ENCODE results near the gene SHISA7. TPM values are rescaled to one million over a fixed set of nuclear protein-coding genes. Genes with fewer than 3 reads are reported as not detected.
A peak's percentile ranks its signal among the peaks of the same experiment; 100 is the strongest.

Gene SHISA7
- total RNA-seq, result not detected

DNA sequence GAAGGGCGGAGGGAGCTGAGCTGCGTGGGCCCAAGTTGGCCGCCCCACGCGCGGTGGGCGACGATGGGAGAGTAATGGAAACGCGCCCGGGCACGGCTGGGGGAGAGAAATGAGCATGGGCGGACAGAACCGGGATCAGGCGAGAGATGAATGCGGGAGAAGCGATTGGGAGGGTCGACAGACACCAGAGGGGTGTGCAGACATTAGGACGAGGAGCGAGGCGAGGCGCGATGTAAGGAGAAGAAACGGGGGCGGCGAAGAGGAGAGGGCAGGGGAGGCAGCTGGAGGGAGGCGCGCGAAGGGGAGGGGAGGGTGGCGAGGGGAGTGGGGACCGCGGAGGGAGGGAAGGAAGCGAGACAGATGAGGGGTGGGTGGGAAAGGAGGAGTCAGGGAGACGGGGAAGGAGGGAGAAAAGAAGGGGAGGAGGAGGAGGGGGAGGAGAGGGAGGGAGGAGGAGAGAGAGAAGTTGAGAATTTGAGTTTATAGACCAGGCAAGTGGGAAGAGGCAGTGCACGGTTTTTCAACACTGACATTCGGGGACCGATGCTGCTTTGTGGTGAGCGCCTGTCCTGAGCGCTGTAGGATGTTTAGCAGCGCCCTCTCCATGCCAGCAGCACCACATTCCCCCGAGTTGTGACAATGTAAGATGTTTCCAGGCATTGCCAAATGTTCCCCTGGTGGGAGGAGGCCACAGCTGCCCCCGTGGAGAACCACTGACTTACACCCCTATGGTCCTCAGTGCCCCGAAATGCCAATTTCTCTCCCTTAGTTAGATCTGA, at the start of gene SHISA7:
SHISA7 (minus strand) TSS at position 256 of the 779 bp plus-strand sequence. CDS start 437 bp downstream, outside the sequence.
- no peak for DNase-seq

DNA sequence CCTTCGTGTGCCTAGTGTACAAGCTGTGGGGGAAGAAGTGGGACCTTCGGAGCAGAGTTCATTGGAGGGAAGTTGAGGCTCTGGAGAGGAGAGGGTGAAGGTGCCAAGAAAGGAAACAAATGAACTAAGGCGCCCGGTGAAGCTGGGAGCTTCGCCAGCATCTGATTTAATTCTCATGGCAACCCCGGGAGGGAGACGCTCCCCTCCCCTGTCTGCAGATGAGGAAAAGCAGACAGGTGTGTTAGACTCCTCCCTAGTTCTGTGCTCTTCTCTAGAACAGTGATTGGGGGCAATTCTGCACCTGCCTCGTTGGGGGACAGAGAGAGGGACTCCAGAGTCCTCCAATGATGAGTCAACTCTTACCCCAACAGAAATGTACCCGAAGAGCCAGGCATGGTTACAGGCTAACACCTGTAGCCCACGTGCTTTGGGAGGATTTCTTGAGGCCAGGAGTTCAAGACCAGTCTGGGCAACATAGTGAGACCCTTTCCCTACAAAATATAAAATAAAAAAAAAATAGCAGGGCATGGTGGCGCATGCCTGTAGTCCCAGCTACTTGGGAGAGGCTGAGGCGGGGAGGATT, 49.4 kb upstream of the SHISA7 start:
- no peak for DNase-seq

DNA sequence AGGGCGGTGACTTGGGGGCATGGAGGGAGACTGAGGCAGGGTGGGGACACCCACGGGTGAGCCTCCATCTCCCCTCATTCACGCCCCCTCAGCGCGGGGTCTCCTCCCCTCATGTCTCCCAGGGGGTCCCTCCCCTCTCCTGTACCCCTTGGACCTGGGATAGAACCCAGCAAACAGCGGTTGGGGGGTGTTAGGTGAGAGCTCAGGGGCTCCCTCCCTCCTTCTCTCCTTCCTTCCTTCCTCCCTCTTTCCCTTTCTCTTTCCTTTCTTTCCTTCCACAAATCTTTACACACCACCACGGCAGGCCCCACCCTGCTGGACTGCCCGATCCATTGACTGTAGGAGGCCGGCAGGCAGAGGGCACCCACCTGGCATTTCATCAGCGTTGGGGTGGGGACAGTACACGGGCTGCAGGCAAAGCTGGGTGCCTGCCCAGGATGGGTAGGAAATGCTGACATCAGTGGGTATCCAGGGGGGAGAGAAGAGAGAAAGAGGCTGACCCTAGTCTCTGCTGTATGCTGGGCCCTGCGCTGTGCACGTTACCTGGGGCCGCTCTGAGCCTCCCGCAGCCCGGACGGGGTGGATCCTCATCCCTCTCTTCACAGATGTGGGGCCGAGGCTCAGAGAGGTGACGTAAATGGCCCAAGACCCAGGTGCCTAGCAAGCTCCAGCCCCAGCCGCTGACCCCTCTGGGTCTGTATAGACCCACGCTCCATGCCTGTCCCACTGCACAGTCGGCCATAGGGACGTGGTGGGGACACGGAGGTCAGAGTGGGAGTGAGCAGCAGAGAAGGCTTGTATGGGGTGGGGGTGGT, 48.7 kb upstream of the SHISA7 start:
- DNase-seq, result no peak

DNA sequence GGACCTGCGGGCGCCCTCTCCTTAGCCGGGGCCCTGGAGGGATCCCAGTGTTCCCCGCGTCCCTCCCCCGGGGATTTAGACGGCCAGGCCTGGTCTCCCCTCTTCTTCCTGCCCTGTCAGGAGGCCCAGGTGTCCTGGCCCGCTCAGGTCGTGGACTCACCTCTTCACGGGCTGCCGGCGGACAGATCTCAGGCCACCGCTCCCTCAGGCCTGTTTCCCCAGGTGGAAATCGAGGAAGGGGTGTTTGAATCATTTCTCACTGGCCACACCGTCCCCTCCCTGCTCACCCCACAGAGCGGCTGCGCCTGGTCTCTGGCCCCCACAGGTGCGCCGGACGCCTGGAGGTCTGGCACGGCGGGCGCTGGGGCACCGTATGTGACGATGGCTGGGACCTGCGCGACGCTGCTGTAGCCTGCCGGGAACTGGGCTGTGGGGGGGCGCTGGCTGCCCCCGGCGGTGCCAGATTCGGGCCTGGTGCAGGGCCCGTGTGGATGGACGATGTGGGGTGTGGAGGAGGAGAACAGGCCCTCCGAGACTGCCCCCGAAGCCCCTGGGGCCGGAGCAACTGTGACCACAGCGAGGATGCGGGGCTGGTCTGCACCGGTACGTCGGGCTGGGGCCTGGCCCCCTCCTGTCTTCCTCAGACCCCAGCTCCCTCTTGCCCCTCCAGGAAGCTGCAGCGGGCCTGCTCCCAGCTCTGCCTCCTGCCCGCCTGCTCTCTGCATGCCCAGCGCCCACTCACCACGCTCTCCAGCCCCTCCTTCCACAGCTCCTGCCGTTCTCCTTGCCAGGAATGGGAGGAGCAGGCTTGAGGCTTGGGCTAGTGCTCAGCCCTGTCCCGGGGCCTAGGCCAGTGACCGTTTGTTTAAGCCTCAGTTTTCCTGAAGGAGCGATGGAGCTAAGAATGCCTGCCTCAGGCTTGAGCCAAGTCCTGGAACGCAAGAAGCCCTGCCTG, 47.7 kb upstream of the SHISA7 start:
- no peak for DNase-seq

DNA sequence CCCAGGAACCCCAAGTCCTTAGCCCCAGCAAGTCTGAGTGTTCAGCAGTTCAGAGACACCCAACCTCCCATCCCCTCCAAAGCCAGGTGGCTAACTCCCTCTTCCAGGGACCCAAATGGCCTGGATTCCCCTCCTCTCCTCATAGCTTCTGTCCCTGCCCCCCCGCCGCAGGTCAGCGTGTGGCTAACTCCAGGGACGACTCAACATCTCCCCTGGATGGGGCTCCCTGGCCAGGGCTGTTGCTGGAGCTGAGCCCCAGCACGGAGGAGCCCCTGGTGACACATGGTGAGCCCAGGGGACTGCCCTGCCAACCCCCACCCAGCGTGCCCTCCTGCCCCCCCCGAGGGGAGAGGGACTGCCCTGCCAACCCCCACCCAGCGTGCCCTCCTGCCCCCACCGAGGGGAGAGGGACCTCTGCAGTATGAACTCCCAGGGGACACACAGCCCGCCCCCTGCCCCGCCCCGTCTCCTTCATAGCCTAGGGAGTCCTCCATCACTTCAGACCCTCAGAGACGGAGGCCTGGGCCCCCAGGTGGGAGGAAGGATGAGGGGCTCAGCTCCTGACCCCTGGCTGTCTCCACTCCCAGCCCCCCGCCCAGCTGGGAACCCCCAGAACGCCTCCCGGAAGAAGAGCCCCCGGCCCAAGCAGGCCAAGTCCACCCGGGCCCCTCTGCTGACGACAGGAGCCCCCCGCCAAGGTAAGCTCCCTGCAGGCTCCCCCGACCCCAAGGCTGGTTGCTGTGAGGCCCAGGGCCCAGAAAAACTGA, 46.8 kb upstream of the SHISA7 start:
- no peak for DNase-seq

DNA sequence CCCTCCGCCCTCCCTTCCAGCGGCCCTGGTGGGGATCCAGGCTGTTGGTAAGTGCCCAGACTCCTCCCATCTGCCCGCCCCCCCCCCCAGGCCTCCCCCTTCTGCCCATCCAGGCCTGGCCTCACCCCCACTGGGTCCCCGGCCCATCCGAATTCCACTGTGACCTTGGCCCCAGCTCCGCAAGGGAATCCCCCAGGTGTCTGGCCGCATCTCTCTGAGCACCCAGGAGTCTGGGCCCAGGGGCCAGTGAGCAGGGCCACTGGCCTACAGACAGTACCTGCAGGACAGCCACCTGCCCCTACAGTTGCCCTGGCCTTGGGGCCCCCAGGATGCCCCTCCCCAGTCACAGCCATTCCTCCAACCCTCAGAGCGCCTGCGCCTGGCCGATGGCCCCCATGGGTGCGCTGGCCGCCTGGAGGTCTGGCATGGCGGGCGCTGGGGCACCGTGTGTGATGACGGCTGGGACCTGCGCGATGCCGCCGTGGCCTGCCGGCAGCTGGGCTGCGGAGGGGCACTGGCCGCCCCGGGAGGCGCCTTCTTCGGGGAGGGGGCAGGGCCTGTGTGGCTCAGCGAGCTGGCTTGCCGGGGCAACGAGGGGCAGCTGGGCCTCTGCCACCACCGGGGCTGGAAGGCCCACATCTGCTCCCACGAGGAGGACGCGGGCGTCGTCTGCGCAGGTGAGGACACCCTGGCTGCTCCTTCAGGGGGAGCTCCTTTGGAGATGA, 46.0 kb upstream of the SHISA7 start:
- DNase-seq, result no peak

DNA sequence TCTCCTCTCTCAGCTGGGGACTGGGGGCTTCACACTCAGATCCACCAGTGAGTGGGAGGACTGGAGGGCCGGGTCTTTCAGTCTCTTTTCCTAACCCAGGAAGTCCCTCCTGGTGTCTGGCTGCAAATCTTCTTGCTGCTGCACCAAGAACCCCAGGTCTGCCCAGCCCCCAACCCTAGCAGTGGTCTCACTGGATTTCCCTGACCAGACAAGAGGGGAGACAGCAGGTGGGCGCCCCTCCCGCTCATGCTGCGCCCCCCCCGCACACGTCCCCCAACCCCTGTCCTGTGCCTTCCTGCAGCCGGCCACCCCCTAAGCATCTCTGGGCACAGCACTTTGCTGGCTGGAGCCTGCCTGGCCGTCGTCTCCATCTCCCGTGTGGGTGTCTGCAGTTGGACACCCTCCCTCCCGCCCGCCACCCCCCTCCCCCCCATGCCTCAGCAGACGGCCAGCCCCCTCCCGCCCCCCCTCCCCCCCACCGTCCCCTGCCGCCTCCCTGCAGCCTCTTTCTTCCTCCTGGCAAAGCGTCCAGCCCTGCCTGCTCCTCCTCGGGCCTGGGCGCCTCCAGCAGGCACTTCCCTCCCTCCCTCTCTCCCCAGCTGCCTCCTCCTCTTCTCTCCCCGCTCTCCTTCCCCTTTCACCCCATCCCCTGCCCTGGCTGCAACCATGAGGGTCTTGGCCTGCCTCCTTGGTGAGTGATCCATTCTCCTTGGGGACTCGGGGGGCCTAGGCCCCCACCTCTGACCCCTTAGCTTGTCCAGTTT, 45.0 kb upstream of the SHISA7 start, which contains the start of gene SSC5D:
SSC5D (plus strand) TSS at position 513 of the 764 bp plus-strand sequence; CDS start at position 667, 154 bp downstream.
- peak; percentile 70 for DNase-seq

DNA sequence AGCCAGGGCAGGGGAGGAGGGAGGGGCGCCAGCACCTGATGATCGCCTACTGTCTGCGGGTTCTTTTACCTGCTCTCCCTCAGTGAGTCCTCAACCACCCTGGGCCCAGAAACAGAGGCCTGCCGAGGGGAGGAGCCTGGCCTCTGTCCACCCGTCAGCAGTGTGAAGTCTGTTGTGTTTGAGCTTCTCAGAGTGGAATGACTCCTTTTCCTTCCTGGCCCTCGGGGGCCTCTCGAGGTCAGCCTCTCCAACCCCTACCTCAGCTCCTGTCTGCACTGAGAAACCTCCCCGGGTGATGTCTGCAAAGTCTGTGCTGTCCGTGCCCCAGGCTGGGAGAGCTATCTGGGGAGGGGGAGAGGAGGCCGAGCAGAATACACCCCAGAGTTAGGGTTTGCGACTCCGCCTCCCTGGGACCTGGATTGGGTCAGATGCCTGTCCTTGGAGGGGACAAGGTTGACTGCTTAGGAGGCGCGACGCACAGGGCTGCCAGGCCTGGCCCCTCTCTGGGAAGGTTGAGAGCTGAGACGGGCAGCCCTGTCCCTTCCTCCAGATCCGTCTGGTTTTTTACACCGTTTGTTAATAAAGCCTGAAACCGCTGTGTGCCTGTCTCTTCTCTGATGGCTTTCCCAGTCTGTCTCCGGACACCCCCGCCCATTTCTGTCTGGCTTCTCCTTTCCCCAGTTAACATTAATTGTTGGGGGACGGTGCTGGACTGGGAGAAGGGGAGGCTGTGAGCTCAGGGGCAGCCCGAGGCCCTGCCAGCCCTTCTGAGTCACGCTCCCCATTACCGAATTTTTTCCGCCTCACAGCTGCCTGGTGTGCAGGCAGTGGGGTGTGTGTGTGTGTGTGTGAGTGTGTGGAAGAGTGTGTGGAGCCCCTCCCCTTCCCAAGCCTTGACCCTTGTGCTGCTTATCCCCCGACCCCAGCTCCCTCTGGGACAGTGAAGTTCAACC, 44.1 kb upstream of the SHISA7 start:
- peak; percentile 93 for DNase-seq

DNA sequence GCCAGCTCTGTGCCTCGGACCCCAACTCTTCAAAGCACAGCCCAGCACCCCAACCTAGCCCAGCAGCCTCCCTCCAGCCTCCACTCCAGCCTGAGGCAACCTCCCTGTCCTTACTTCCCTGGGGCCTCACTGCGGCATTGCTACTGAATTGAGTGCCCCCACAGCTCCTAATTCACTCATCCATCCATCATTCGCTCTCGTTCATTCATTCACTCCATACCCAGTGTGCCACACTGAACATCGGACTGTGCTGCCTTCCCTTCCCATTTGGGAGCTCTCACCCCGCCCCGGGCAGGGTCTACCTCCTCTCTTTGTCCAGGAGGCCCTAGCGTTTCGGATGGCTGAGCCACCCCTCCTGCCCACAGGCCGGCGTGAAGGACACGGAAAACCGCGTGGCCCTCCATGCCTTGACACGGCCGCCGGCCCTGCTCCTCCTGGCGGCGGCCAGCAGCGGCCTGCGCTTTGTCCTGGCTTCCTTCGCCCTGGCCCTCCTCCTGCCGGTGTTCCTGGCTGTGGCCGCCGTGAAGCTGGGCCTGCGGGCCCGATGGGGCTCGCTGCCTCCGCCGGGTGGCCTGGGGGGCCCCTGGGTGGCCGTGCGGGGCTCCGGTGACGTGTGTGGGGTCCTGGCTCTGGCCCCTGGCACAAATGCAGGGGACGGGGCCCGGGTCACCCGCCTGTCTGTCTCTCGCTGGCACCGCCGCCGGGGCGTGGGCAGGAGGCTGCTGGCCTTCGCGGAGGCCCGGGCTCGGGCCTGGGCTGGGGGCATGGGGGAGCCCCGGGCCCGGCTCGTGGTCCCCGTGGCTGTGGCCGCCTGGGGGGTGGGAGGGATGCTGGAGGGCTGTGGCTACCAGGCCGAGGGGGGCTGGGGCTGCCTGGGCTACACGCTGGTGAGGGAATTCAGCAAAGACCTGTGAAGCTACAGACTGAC, 43.2 kb upstream of the SHISA7 start:
- DNase-seq, result no peak

DNA sequence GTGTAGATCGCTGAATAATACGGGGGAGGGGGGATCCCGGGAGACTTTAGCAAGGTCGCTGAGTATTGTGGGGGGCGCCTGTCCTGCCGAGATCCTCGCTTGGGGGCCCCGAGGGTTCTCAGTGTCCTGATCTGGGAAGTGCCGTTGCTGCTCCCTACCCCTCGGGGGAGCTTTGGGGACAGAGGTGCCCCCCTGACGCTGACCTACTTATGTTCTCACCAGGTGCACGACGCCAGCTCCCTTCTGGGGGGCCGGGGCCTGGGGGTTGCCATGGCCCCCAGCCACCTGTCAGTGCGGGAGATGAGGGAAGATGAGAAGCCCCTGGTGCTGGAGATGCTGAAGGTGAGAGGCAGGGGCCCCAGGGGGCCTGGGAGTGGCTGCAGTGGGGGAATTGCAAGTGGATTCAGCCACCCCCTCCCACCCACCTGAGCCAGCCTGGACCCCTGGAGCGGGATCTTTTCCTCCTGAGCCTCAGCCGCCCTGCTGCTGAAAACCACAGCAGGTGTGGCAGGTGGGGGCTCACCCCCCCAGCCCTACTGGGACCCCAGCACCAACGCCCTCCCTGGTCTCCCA, 42.4 kb upstream of the SHISA7 start:
- DNase-seq, result no peak

DNA sequence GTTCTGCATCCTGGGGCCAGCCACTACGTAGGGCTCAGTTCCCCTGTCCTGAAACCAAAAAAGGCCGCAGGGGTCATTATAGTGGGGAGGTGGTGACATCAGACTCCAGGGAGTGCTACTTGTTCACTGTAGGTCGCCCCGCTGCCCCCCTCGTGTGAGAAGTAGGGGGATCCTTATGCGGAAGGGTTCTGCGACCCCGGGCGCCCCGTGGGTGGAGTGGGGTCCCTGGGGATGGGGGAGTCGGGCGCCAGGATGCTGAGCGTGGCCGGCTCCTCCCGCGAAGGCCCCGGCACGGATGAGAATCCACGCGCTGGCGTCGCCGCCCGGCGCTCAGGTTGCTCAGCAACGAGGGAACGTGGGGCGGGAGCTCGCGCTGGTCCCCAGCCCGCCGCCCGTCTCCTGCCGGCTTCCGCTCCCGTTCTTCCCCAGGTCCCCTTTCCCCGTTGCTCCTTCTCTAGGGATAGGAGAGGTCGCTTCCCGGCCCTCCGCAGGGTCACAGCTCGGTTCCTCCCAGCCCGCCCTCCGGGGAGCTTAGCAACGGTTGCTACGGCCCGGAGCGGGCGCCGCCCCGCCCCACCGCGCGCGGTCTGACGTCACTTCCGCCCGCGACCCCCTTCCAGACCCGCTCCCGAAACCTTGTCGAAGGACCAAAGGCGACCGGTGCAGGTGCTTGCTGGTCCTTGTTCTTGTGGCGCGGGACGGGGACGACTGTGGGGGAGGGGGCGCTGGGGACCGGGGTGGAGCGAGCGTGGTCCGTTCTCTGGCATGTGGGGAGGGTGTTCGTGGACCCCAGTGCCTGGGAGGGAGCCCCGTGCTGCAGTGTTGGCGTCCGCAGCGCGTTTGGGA, 41.7 kb upstream of the SHISA7 start, which contains the start of gene NAT14:
NAT14 (plus strand) TSS at position 596 of the 846 bp plus-strand sequence. CDS start 521 bp downstream, outside the sequence.
- peak; percentile 86 for DNase-seq

DNA sequence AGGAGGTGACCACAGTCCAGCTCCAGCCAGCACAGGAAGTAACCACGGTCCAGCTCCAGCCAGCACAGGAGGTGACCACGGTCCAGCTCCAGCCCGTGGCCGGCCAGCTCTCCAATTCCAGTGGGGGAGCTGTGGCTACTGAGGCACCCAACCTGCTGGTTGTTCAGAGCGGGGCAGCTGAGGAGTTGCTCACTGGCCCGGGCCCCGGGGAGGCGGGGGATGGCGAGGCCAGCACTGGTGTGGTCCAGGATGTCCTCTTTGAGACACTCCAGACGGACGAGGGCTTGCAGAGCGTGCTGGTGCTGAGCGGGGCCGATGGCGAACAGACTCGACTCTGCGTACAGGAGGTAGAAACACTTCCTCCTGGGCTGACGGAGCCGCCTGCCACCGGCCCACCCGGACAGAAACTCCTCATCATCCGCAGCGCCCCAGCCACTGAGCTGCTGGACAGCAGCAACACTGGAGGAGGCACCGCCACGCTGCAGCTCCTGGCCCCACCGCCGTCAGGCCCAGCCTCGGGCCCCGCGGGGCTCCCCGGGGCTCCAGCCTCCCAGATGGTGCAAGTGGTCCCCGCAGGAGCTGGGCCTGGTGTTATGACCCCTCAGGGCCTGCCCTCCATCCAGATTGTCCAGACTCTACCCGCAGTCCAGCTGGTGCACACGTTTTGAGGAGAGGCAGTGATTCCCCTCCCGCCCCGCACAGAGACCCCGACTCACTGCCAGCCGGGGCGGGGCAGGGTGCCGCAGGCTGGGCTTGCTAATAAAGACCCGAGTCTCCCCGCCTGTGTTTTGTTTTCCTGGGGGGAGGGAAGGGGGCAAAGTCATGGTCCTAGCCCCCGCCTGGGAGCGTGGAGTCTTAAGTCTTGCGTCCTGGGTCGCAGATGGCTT, 40.8 kb upstream of the SHISA7 start:
- no peak for DNase-seq

DNA sequence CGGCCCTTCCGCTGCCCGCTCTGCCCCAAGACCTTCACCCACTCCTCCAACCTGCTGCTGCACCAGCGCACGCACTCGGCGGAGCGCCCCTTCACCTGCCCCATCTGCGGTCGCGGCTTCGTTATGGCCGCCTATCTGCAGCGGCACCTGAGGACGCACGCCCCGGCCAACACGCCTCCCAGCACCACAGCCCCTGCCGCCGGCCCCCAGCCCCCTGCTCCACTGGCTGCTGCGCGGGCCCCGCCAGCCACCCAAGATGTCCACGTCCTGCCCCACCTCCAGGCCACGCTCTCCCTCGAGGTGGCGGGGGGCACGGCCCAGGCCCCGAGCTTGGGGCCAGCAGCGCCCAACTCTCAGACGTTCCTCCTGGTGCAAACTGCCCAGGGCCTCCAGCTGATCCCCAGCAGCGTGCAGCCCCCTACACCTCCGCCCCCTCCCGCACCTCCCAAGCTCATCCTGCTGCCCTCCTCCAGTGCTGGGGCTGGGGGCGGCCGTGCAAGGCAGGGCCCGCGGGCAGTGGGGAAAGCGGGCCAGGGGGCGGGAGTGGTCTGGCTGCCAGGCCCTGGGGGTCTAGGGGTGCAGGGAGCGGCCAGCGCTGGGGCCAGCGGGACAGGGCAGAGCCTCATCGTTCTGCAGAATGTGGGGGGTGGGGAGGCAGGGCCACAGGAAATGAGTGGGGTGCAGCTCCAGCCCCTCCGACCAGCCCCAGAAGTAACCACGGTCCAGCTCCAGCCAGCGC, 40.0 kb upstream of the SHISA7 start:
- DNase-seq, result no peak

Measured in tongue (tissue), 2 donors.